ENCODE results near the gene ZNF574.

The ZNF574 gene

DNA sequence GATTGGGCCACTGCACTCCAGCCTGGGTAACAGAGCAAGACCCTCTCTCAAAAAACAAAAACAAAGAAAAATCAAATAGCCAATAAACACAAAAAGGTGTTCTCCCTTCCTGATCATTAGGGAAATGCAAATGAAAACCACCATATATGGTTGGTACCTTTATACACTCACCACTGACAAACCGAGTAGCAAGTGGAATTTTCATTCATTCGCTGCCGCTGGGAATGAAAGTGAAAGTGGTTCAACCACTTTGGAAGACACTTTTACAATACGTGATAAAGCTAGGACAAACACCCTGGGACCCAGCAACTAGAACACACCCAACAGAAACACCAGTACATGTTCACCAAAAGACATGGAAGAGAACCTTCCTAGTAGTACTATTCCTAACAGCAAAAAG, 27.0 kb upstream of the ZNF574 start:
- no peaks in the 10 kb centered on the region for H3K9me3 Mint-ChIP-seq
- ATAC-seq (ENCODE audit: low read depth), result peak; percentile 48
- H3K4me1 Mint-ChIP-seq, result peaks cover 8% of the 10 kb centered on the region
- peak overlapping the region; percentile 68 for H3K4me3 Mint-ChIP-seq
- H3K27me3 Mint-ChIP-seq, result peaks cover 12% of the 10 kb centered on the region
- no peak for DNase-seq (ENCODE audit: low spot score in 2 of 2)
- no peaks in the 10 kb centered on the region for H3K36me3 Mint-ChIP-seq
- H3K27ac Mint-ChIP-seq, result no peak overlapping the region

DNA sequence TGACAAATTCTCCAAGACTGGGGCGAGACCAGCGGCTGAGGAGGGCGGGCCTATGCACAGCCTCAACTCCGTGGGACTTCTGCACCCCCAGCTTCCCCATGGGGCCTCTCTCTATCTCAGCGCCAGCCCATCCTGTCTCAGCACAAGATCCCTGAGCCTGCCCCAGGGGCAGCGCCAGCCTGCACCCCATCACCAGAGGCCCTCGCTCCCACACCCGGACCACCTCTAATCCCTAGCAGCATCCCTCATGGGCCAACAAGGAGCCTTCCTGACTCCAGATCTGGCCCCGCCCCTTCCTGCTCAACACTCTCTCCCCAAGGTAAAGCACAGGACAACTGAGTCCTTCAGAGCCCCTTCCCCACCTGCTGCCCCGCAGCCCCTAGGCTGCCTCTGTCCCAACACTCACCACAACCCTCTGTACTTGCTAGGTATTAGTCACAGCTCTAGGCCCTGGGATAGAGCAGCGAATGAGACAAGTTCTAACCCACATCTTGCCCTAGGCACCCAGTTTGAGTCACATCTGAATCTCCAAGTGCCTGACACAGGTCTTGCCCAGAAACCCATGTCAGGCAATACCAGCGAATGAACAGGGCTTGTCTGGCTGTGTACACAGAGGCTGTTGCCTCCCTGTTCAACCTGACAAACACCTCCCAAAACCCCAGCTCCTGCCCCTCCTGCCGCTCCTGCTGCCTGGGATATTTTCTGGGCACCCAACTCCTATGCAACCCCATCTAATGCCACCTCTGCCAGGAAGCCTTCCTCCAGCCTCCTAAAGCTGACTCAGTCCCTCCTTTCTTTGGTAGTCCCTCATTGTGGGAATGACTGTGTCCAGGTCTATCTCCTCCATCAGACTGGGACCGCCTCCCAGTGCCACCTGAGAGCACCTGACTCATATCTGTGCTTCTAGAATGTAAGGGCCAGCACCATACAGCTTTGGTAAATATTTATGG, 24.5 kb upstream of the ZNF574 start:
- DNase-seq (ENCODE audit: low spot score in 2 of 2), result no peak
- H3K4me3 Mint-ChIP-seq, result no peak overlapping the region
- H3K27ac Mint-ChIP-seq, result no peak overlapping the region
- H3K27me3 Mint-ChIP-seq, result peaks cover 5% of the 10 kb centered on the region
- no peak for ATAC-seq (ENCODE audit: low read depth)
- no peaks in the 10 kb centered on the region for H3K36me3 Mint-ChIP-seq
- H3K4me1 Mint-ChIP-seq, result peaks cover 8% of the 10 kb centered on the region
- H3K9me3 Mint-ChIP-seq, result no peaks in the 10 kb centered on the region

DNA sequence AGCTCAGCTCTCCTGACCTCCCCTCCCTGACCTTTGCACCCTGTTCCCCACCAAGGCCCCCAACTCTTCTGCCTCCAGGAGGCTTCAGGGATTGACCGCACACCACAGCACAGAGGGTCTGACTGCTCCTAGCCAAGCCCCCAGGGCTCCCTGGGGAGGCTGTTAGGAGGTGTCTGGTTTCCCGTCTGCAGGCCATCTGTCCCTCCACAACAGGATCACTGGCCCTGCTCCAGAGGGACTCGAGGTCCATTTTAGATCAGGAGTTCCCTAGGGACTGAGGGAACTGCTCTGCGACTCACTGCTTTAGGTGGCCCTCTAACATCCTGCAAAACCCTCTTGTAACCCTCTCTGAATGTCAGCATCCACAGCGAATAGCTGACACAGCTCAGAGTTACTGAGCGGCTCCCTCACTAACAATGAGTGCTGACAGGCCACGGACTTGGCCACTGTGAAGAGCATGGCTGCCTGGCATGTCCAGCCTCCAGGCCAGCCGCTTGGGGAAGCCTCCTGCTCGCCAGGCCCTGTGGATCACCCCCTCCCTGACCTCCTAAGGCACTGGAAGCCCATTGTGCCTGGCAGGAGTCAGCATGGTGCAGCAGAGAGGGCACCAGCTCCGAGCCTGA, 23.6 kb upstream of the ZNF574 start:
- peaks cover 5% of the 10 kb centered on the region for H3K27me3 Mint-ChIP-seq
- H3K4me1 Mint-ChIP-seq, result peaks cover 8% of the 10 kb centered on the region
- no peaks in the 10 kb centered on the region for H3K9me3 Mint-ChIP-seq
- ATAC-seq (ENCODE audit: low read depth) (no peak), DNase-seq (ENCODE audit: low spot score in 2 of 2) (no peak)
- H3K36me3 Mint-ChIP-seq, result no peaks in the 10 kb centered on the region
- H3K4me3 Mint-ChIP-seq, result no peak overlapping the region
- no peak overlapping the region for H3K27ac Mint-ChIP-seq

DNA sequence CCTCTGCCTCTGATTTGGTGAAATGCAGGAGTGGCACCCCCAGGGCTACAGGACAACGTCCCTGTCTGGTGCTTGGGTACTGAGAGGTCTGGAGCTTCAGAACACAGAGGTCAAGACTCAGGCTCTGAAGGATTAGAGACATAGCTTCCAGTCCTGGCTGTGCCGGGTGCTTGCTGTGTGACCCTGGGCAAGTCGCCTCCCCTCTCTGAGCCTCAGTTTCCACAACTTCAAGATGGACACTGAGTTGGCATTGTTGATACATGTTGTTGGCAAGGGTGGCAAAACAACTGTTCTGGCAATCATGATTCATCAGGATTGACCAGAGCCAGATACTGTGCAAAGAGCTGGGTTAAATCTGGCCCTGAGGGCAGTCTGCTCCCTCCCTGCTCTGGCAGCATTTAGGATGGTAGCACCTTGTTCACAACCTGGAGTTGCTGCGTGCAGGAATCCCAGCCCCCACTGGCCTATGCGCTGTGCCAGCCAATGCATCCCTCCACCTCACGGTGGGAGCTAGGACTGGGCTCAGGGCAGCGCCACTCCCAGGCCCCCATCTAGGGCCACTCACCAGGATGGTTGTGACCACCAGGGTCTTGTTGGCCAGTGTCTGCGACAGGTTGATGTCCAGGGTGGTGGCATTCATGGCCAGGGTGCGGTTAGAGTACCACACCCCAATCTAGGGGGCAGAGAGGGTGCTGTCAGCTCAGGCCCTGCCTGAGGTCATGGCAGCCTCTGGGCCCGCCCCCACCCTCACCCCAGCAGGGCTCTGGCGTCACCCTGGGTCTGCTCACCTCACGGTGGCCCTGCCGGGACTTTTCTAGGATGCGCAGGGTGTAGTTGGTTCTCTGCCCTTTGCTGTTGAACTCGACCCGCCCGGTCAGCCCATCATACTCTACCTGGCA, 22.7 kb upstream of the ZNF574 start:
- H3K9me3 Mint-ChIP-seq, result no peaks in the 10 kb centered on the region
- H3K4me3 Mint-ChIP-seq, result no peak overlapping the region
- peaks cover 8% of the 10 kb centered on the region for H3K4me1 Mint-ChIP-seq
- H3K36me3 Mint-ChIP-seq, result no peaks in the 10 kb centered on the region
- peaks cover 5% of the 10 kb centered on the region for H3K27me3 Mint-ChIP-seq
- no peak overlapping the region for H3K27ac Mint-ChIP-seq
- no peak for ATAC-seq (ENCODE audit: low read depth)
- DNase-seq (ENCODE audit: low spot score in 2 of 2), result no peak

DNA sequence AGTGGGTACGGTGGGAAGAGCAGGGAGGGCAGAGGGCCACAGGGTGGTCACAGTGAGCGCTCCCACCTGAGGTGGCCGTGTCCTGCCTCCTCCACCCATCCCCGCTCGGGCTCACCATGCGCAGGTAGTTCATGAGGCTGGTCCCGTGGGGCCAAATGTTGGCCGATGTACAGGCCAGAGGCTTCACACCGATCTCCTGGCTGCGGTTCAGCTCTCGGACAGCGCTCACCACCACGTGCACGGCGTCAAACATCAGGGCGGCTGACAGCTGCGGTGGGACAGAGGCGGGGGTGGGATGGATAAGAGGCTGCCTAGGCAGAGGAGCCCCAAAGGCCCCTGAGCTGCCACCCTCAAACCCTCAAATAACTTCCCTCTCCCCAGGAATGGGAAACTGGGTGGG, 21.8 kb upstream of the ZNF574 start:
- no peak overlapping the region for H3K4me3 Mint-ChIP-seq
- H3K9me3 Mint-ChIP-seq, result no peaks in the 10 kb centered on the region
- DNase-seq (ENCODE audit: low spot score in 2 of 2) (no peak), ATAC-seq (ENCODE audit: low read depth) (no peak)
- no peak overlapping the region for H3K27ac Mint-ChIP-seq
- no peaks in the 10 kb centered on the region for H3K36me3 Mint-ChIP-seq
- peaks cover 7% of the 10 kb centered on the region for H3K27me3 Mint-ChIP-seq
- H3K4me1 Mint-ChIP-seq, result peaks cover 3% of the 10 kb centered on the region

DNA sequence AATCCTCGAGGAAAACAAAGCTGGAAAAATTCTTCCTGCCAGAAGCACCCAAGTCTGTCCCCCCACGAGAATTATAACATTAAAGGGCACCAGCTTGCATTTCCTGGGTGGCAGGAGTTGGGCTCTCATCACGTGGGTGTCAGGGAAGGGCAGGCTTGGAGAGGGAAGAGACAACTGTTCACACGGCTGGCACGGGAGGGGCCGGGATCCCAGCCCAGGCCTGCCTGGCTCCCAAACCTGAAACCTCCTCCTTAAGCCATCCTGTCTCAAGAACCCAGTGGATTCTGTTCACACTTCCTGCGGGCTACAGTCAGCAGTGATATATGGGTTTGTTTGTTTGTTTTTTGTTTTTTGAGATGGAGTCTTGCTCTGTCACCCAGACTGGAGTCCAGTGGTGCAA, 18.1 kb upstream of the ZNF574 start:
- Mint-ChIP-seq H3K9me3 (no peaks in the 10 kb centered on the region), H3K27me3 (peaks cover 17% of the 10 kb centered on the region), H3K27ac (no peak overlapping the region), H3K4me3 (no peak overlapping the region), H3K36me3 (peaks cover 2% of the 10 kb centered on the region), H3K4me1 (no peaks in the 10 kb centered on the region)
- ATAC-seq (ENCODE audit: low read depth) (no peak), DNase-seq (ENCODE audit: low spot score in 2 of 2) (no peak)

DNA sequence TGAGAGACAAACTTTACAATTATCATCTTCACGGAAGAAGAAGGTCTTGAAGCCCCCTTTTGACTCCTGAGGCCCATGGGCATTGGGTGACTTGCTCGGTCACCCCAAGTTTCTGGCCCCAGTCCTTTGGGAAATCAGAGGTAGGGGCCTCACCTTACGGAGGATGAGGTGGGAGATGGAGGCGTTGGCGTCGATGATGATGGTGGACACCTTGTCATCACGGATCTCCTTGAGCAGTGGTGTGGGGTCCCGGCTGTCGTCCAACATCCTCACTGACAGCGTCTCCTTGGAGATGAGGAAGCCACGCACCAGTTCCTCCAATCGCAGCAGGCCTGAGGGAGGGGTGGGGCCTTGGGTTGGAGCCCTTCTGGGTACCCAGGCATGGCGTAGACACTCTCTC, 16.8 kb upstream of the ZNF574 start:
- ATAC-seq (ENCODE audit: low read depth) (no peak), DNase-seq (ENCODE audit: low spot score in 2 of 2) (no peak)
- Mint-ChIP-seq H3K27ac (no peak overlapping the region), H3K4me3 (no peak overlapping the region), H3K27me3 (peaks cover 19% of the 10 kb centered on the region), H3K36me3 (peaks cover 2% of the 10 kb centered on the region), H3K9me3 (no peaks in the 10 kb centered on the region), H3K4me1 (no peaks in the 10 kb centered on the region)

DNA sequence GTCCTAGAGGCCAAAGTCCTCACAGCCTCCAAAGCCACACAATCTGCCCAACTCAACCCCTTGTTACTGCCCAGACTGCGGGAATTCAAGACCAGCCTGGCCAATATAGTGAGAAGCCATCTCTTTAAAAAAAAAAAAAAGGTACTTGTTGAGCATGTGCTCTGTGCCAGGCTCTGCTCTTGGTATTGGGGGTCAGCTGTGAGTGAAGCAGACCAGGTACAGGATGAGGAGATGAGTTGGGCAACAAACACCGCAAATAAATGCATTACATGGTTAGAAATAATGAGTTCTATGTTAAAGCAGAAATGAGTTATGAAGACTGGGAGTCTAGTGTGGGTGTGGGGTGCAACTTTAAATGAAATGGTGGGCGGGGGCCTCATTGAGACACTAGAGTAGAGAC, 15.8 kb upstream of the ZNF574 start:
- Mint-ChIP-seq H3K4me1 (no peaks in the 10 kb centered on the region), H3K9me3 (no peaks in the 10 kb centered on the region), H3K27me3 (peaks cover 26% of the 10 kb centered on the region), H3K27ac (no peak overlapping the region), H3K4me3 (no peak overlapping the region), H3K36me3 (peaks cover 2% of the 10 kb centered on the region)
- DNase-seq (ENCODE audit: low spot score in 2 of 2) (no peak), ATAC-seq (ENCODE audit: low read depth) (no peak)

DNA sequence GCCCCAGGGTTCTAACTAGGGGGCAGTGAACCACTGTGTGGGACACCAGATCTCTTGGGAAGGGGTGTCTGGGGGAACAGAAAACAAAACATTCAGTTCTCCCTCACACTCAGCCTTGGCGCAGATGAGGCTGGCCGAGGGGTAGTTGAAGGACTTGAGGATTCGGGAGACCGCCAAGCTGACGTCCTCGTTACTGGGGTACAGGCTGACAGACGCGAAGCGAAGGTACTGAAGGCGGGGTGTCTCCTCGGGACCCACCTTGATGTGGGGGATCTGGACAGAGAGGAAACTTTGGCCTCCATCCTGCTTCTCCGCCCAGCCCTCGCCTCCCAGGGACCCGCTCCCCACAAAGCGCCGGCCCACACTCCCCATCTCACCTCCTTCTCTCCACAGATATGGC, 13.6 kb upstream of the ZNF574 start:
- no peak for ATAC-seq (ENCODE audit: low read depth)
- Mint-ChIP-seq H3K4me3 (no peak overlapping the region), H3K9me3 (no peaks in the 10 kb centered on the region), H3K4me1 (no peaks in the 10 kb centered on the region), H3K36me3 (peaks cover 2% of the 10 kb centered on the region), H3K27ac (no peak overlapping the region), H3K27me3 (peaks cover 28% of the 10 kb centered on the region)
- no peak for DNase-seq (ENCODE audit: low spot score in 2 of 2)

DNA sequence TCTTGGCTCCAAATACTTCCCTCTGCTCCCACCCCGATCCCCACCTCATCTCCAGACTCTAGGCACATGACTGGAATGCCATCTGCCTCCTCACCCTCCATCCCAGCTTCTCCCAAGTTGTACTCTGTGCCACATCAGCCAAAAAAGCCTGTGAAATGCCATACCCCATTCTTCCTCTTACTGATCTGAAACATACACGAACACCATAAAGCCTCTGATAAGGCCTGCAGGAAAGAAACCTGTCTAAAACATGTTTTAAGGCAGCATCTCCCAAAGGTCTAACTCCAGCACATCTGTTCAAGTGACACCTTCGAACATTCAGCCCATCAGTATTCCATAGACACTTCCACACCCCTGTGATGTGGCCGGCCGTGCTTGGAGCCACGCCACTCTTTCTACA, 11.5 kb upstream of the ZNF574 start:
- Mint-ChIP-seq H3K4me1 (no peaks in the 10 kb centered on the region), H3K36me3 (peaks cover 2% of the 10 kb centered on the region), H3K27ac (no peak overlapping the region), H3K4me3 (no peak overlapping the region), H3K27me3 (peaks cover 26% of the 10 kb centered on the region), H3K9me3 (no peaks in the 10 kb centered on the region)
- ATAC-seq (ENCODE audit: low read depth) (no peak), DNase-seq (ENCODE audit: low spot score in 2 of 2) (no peak)

DNA sequence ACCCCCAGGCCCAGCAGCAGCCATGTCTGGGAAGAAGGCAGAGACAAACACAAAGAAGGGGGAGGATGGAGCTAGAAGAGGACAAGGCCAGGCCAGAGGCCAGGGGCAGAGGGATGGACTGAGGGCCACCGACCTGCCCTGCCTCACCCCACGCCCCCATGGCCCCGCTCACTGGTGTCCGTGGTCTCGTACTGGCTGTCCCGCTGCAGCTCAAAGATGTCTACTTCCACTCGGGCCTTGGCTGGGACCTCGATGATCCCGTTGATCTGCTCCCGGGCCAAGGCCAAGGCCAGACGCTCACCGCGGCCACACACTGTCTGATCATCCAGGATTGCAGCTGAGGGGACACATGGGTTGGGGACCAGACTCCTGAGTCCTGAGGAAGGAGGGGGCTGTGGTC, 10.9 kb upstream of the ZNF574 start:
- no peak overlapping the region for H3K27ac Mint-ChIP-seq
- no peaks in the 10 kb centered on the region for H3K9me3 Mint-ChIP-seq
- no peaks in the 10 kb centered on the region for H3K4me1 Mint-ChIP-seq
- H3K36me3 Mint-ChIP-seq, result no peaks in the 10 kb centered on the region
- peaks cover 22% of the 10 kb centered on the region for H3K27me3 Mint-ChIP-seq
- no peak for DNase-seq (ENCODE audit: low spot score in 2 of 2)
- no peak for ATAC-seq (ENCODE audit: low read depth)
- H3K4me3 Mint-ChIP-seq, result no peak overlapping the region

DNA sequence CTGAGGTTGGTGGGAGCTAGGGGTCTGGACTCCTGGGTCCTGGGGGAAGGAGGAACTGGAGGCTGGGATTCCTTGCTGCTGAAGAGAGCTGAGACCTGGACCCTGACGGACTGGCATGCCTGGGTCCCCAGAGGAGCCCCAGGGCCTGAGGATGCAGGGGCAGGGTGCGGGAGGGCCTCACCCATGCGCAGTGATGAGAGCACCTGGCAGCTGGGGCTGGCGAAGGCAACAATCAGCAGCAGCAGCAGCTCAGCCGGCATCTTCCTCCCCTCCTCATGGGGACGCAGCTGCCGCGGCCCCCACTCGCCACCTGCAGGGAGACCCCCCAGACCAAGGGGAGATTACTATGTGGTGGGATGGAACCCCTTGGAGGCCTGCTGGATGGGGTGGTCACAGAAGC, 10.5 kb upstream of the ZNF574 start:
- DNase-seq (ENCODE audit: low spot score in 2 of 2), result no peak
- no peak overlapping the region for H3K27ac Mint-ChIP-seq
- ATAC-seq (ENCODE audit: low read depth), result no peak
- H3K27me3 Mint-ChIP-seq, result peaks cover 25% of the 10 kb centered on the region
- no peaks in the 10 kb centered on the region for H3K36me3 Mint-ChIP-seq
- H3K4me3 Mint-ChIP-seq, result no peak overlapping the region
- no peaks in the 10 kb centered on the region for H3K4me1 Mint-ChIP-seq
- H3K9me3 Mint-ChIP-seq, result no peaks in the 10 kb centered on the region

DNA sequence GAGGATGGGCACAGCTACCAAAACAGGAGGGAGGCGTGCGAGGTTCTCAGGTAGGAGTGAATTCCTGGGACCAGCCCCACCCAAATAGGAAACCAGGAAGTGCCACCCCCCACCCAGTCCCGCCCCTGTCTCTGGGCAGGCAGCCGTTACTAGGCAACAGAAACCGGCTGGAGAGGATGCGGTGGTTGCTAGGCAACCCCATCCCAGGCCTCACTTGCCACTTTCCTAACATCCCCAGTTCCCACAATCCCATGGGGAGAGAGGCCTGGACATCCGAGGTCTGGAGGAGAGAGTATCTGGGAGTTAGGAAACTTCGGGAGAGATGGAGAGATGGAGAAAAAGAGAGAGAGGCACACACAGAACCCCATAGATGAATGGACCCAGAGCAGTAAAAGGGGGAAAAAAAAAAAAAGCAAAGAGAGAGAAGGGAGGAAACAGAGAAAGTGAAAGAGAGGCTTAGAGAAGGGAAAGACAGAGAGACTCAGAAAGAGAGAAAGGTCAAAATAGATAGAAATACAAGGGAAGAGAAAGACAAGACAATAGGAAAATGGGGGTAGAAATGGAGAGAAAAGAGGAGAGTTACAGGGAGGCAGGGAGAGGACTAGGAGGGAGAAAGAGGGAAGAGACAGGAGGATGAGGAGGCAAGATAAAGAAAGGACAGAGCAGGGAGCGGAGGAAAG, 9.8 kb upstream of the ZNF574 start:
- ATAC-seq (ENCODE audit: low read depth) (no peak), DNase-seq (ENCODE audit: low spot score in 2 of 2) (no peak)
- H3K27me3 Mint-ChIP-seq, result peaks cover 25% of the 10 kb centered on the region
- no peaks in the 10 kb centered on the region for H3K36me3 Mint-ChIP-seq
- no peaks in the 10 kb centered on the region for H3K4me1 Mint-ChIP-seq
- H3K27ac Mint-ChIP-seq, result no peak overlapping the region
- no peaks in the 10 kb centered on the region for H3K9me3 Mint-ChIP-seq
- no peak overlapping the region for H3K4me3 Mint-ChIP-seq

All from memory B cell (primary cell).